Measurements from ENCODE around the gene FLT4. TPM values are rescaled to one million over a fixed set of nuclear protein-coding genes. Genes with fewer than 3 reads are reported as not detected.

The FLT4 gene
- polyA plus RNA-seq, 3 donors, result not detected

- no peaks in the 10 kb centered on the region for H3K9me3 ChIP-seq (replicated peaks in 1 of 2; ENCODE audit: control insufficient read depth in 1 of 2, insufficient read depth in 1 of 2, low read length in 2 of 2)
- H3K27ac ChIP-seq (ENCODE audit: low read depth in 1 of 2, low read length in 2 of 2), result no peak overlapping the region
- H3K27me3 ChIP-seq (ENCODE audit: control insufficient read depth in 2 of 2, insufficient read depth in 2 of 2, low read length in 2 of 2), result no peaks in the 10 kb centered on the region
- Mint-ChIP-seq H3K9me3 (peaks cover 0 to 3% (median 0%) of the 10 kb centered on the region in 7 donors), H3K27ac (no peak overlapping the region), H3K4me3 (no peak overlapping the region), H3K36me3 (no peaks in the 10 kb centered on the region), H3K27me3 (ENCODE audit: low read depth in 3 of 3) (peaks cover 3 to 5% (median 5%) of the 10 kb centered on the region in 3 donors), H3K4me1 (no peaks in the 10 kb centered on the region)
- H3K36me3 ChIP-seq (replicated peaks in 1 of 2; ENCODE audit: control insufficient read depth in 1 of 2, insufficient read depth in 2 of 2, low read length in 2 of 2), result no peaks in the 10 kb centered on the region
- H3K79me2 ChIP-seq (ENCODE audit: insufficient read depth, low read length), result no peaks in the 10 kb centered on the region
- no peak for DNase-seq
- no peak for TF ChIP-seq CTCF (IDR thresholded peaks at IDR 0.05)
- WGBS (ENCODE audit: insufficient coverage), result 80% methylated on average over 15 of the region's 18 CpGs
- H4K20me1 ChIP-seq (ENCODE audit: insufficient read depth, low read length), result no peaks in the 10 kb centered on the region
- H2AFZ ChIP-seq (ENCODE audit: insufficient read depth, low read depth, low read length, poor library complexity, severe bottlenecking), result no peak overlapping the region
- H3K4me1 ChIP-seq (ENCODE audit: control insufficient read depth in 1 of 2, insufficient read depth in 2 of 2, low read length in 2 of 2), result no peaks in the 10 kb centered on the region
- intact Hi-C loops (cut with micrococcal nuclease), result no loop called here
- H3K9ac ChIP-seq (ENCODE audit: insufficient read depth, low read length, poor library complexity, severe bottlenecking), result no peak overlapping the region
- no peak overlapping the region for H3K4me3 ChIP-seq (replicated peaks in 1 of 3; ENCODE audit: low read depth in 2 of 3, low read length in 3 of 3)
- H3K4me2 ChIP-seq (replicated peaks; ENCODE audit: extremely low read depth, low read length, poor library complexity, severe bottlenecking), result no peak overlapping the region
Observed at GRCh38 chr5:180636403-180637075, 12.9 kb downstream of the FLT4 start.

GRCh38 chr5:180636016-180636402, 13.4 kb downstream of the FLT4 start:
- no peak overlapping the region for H2AFZ ChIP-seq (ENCODE audit: insufficient read depth, low read depth, low read length, poor library complexity, severe bottlenecking)
- H3K4me2 ChIP-seq (replicated peaks; ENCODE audit: extremely low read depth, low read length, poor library complexity, severe bottlenecking), result no peak overlapping the region
- no peak overlapping the region for H3K9ac ChIP-seq (ENCODE audit: insufficient read depth, low read length, poor library complexity, severe bottlenecking)
- H3K27ac ChIP-seq (ENCODE audit: low read depth in 1 of 2, low read length in 2 of 2), result no peak overlapping the region
- H3K36me3 ChIP-seq (replicated peaks in 1 of 2; ENCODE audit: control insufficient read depth in 1 of 2, insufficient read depth in 2 of 2, low read length in 2 of 2), result no peaks in the 10 kb centered on the region
- H4K20me1 ChIP-seq (ENCODE audit: insufficient read depth, low read length), result no peaks in the 10 kb centered on the region
- no peak for DNase-seq
- Mint-ChIP-seq H3K9me3 (peaks cover 0 to 3% (median 0%) of the 10 kb centered on the region in 7 donors), H3K27me3 (ENCODE audit: low read depth in 3 of 3) (peaks cover 3 to 7% (median 5%) of the 10 kb centered on the region in 3 donors), H3K4me3 (no peak overlapping the region), H3K27ac (no peak overlapping the region), H3K4me1 (no peaks in the 10 kb centered on the region), H3K36me3 (no peaks in the 10 kb centered on the region)
- intact Hi-C loops (cut with micrococcal nuclease), result no loop called here
- H3K4me3 ChIP-seq (replicated peaks in 1 of 3; ENCODE audit: low read depth in 2 of 3, low read length in 3 of 3), result no peak overlapping the region
- H3K4me1 ChIP-seq (ENCODE audit: control insufficient read depth in 1 of 2, insufficient read depth in 2 of 2, low read length in 2 of 2), result no peaks in the 10 kb centered on the region
- H3K9me3 ChIP-seq (replicated peaks in 1 of 2; ENCODE audit: control insufficient read depth in 1 of 2, insufficient read depth in 1 of 2, low read length in 2 of 2), result no peaks in the 10 kb centered on the region
- no peaks in the 10 kb centered on the region for H3K27me3 ChIP-seq (ENCODE audit: control insufficient read depth in 2 of 2, insufficient read depth in 2 of 2, low read length in 2 of 2)
- H3K79me2 ChIP-seq (ENCODE audit: insufficient read depth, low read length), result no peaks in the 10 kb centered on the region
- 97% methylated on average over 7 of the region's 8 CpGs for WGBS (ENCODE audit: insufficient coverage)
- TF ChIP-seq CTCF (IDR thresholded peaks at IDR 0.05), result no peak

All from CD14-positive monocyte (primary cell).